CD4-positive, alpha-beta T cell treated with Interleukin-15 for 1 hour (primary cell): ENCODE data around the gene AKAP9.
"Not testable (repeated sequence)": the region's sequence is repeated elsewhere in the genome, so short reads cannot be mapped to it uniquely, and the experiment has no call there.

Source experiments
- DNase-seq: peaks from one replicate; pipeline ENCODE4 v3.0.0-alpha.2; 2020

The AKAP9 gene

DNA sequence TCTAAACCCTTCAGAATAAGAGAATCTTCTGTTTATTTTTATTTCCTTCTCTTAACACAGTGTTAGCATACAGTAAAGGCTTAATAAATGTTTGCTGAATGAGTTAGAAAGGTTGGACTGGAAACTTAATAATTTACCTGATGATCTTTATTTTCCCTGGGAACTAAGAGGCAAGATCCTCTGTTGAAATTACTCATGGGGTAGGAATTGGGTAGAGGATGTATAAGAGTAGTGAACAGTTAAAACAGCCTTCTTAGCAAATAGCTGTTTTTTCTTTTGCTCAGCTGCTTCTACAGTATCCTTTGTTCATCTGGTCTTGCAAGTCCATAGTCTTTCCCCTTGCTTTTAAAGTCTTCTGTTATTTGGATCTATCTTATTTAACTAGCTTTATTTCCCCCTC is 80.0 kb downstream of the AKAP9 start:
- DNase-seq = no peak

DNA sequence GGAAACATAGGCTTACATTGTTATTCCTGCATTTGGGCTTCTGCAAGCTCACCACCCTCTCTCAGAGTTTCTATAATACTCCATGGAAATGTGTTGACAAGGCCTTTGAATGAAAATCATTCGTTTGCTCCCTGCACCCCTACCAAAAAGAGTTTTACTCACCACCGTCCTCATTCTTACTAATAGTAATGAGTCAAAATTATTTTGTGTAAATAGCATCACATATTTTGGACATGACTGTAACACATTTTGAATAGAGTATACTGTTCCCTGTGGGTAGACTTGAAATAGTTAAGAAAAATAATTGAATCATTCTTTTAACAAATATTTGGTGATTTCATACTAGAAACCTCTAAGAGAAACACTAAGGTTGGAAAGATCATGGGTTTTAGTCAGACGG is 84.6 kb downstream of the AKAP9 start:
- DNase-seq = no peak

DNA sequence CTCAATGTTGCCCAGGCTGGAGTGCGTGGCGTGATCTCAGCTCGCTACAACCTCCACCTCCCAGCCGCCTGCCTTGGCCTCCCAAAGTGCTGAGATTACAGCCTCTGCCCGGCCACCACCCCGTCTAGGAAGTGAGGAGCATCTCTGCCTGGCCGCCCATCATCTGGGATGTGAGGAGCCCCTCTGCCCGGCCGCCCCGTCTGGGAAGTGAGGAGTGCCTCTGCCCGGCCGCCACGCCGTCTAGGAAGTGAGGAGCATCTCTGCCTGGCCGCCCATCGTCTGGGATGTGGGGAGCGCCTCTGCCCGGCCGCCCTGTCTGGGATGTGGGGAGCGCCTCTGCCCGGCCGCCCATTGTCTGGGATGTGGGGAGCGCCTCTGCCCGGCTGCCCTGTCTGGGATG is 86.0 kb downstream of the AKAP9 start:
- DNase-seq = not testable (repeated sequence)

DNA sequence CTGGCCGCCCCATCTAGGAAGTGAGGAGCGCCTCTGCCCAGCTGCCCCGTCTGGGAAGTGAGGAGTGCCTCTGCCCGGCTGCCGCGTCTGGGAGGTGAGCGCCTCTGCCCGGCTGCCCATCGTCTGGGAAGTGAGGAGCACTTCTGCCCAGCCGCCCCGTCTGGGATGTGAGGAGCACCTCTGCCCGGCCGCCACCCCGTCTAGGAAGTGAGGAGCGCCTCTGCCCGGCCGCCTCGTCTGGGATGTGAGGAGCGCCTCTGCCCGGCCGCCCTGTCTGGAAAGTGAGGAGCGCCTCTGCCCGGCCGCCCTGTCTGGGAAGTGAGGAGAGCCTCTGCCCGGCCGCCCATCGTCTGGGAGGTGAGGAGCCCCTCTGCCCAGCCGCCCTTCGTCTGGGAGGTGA is 86.5 kb downstream of the AKAP9 start:
- DNase-seq = not testable (repeated sequence)

DNA sequence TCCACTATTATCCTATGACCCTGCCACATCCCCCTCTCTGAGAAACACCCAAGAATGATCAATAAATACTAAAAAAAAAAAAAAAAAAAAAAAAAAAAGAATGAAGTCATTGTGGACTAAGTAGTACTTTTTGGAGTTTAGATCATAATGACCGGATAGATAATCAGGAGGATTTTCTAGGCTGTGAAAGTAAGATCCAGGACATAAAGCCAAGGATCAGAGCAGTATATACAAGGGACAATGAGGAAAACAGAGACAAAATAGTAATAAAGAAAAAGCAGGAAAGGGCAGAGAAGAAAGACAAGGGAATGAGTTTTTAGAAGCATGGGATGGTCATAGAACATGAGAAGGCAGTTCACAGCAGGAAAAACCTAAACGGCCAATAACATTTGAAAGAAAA is 87.6 kb downstream of the AKAP9 start:
- no peak for DNase-seq

DNA sequence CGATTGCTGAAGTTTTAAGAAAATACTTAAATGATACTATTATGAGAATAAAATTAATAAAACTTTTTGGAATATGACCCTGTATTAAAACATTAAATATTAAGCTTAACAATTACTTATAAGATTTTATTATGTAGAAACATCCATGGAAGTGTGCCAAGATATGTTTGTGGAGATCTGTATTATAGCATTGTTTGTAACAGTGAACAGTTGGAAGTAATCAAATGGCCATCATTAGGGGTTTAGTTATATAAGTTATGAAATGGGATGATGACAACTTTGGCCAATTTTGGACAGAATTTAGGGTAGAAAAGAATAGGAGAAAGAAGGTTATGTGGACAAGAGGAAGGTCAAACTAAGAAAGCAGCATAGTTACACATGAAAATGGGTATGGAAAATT is 88.0 kb downstream of the AKAP9 start:
- no peak for DNase-seq

DNA sequence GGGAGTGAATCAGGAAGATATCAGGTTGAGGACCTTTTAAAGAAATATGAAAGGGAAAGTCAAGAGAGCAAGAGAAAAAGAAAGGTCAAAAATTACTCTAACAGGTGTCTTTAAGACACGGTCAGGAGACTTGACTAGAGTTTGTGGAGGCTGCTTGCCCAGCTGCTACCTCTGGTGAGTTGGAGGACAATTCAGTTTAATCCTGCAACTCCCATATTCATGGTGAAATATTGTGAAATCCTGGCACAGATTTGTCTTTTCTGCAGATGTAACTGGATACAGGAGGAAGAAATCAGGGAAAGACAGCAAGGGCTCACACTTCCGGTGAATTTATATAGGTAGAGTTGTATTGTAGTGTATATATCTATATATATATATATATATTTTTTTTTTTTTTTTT is 93.5 kb downstream of the AKAP9 start:
- DNase-seq = no peak

DNA sequence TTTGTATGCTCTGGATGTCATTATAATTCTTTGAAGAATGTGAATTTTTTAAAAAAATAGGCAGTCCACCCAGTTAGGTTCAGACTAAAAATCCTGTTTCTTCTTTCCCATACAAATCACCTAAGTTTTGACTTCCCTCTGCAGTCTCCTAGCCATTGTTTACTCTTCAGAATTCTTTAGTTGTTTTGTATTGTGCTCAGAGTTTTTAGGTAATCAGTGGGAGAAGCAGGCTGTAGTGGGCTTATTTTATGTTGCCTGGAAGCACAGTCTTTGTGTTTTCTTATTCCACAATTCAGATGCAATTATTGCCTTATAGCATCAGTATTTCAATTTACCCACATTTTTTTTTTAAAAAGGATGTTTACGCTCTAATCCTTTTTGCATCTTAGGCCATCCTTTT is 94.9 kb downstream of the AKAP9 start:
- DNase-seq = no peak

DNA sequence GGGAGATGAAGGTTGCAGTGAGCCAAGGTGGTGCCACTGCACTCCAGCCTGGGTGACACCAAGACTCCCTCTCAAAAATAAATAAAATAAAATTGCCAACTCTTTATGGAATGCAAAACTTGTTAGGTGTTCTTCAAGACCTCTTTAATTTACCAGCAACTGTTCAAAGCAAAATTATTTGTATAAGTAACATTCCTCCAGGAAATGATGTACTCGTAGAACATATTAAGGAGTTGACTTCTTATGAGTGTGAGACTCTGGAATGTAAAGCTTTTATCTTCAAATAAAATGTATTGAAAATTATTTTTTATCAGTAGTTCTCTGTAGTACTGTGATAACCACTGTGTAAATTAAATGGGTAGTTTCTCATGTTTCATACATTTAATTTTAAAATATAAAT is 99.2 kb downstream of the AKAP9 start:
- DNase-seq = no peak

DNA sequence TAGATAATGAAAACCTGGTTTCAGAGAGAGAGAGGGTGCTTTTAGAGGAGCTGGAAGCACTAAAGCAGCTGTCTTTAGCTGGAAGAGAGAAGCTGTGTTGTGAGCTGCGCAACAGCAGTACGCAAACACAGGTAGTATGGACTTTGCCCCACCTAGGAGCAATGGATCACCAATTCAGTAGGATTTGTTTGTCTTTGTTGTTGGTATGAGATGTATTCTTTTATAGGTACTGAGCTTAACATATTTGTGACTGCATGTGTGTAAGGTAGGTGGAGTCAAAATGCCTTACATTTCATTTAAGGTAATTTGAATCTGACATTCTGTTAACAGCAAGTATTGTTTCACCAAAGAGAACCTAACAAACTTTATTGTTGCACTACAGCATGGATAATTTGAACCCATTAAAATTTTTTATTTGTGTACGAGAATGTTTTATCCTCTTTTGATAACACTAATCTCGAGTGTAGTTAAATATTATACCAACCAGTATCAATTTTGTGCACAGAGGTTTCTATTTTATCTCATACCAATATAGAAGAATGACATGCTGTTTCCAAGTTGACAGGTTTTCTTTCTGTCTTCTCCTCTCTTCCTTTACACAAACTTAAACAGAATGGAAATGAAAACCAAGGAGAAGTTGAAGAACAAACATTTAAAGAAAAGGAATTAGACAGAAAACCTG is 101.5 kb downstream of the AKAP9 start:
- no peak for DNase-seq

DNA sequence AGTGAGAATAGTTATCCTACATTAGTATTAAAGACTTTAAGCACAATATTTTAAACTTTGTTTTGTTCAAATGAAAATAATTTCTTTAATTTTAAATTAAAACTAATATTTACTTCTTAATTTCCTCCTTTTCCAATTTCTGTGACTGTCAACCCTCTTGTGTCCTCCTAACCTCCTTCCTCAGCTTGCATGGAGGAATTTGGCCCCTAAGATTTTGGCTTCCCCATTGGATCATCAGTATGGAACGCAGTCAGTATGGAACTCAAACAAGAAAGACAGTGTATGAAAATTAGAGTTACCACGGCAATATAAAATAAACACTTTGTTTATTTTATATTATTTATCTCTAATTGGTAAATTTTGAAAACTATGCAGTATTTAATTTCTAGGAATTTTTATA is 102.4 kb downstream of the AKAP9 start:
- no peak for DNase-seq

DNA sequence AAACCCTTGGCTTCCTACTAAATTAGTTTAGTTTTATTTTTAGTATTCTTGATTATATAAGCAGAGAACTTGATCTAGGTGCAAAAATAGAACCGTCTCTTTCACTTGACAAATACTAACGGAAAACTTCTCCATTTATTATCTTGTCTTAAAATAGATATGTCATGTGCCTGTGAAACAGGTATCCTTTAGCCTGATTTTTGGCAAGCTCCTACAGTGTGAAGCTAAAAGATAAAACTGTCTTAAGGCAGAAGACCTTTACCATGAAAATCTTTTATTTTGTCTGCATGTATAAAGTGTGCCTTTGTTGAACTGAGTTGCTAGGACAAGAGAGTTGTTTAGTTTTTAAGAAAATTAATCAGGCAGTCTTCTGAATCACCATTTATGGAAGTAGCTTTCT is 103.0 kb downstream of the AKAP9 start:
- no peak for DNase-seq

DNA sequence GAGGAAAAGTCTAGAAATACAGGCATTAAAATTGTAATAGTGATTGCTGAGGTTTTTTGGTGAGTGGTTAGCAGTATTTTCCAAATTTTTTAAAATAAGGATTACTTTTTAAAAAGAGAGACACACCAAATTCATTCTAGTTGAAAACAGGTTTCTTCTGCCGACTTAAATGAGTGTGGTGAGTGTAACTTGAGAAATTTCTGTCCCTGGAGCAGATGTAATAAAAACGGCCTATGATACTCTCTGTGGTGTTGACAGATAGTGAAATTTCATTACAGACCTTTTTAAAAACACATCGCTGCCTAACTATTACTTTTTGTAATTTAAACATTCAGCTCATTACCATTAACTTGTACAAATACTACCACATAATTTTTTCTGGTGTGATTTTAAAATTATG is 103.5 kb downstream of the AKAP9 start:
- DNase-seq = no peak

DNA sequence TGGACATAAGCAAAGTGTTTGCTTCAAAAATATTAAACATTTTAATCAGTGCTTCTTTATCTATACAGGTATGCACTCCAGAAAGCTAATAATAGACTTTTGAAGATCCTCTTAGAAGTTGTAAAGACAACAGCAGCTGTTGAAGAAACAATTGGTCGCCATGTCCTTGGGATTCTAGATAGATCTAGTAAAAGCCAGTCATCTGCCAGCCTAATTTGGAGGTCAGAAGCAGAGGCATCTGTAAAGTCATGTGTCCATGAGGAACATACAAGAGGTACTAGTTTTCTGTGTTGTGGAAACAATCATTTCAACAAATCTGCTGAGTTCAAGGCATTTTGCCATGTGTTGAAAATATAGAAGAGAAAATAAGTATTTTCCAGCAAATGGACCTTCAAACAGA is 104.3 kb downstream of the AKAP9 start:
- DNase-seq = no peak

DNA sequence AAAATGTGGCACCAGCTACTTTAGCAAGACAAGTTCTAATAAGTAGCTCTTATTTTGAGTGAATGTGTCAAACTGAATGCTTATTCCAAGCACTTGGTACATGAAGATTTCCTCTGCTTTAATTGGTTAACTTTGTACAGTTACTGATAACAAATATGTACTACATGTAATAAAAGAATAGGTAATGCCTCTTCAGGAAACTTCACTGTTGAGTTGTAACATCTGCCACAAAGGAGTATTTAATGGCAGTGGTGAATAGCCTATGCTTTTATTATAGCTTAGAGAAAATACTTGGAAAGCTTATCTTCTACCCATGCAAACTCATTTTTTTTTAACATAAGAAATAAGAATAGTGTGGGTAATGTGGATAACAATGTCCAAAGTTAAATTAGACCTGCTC is 111.0 kb downstream of the AKAP9 start:
- no peak for DNase-seq

DNA sequence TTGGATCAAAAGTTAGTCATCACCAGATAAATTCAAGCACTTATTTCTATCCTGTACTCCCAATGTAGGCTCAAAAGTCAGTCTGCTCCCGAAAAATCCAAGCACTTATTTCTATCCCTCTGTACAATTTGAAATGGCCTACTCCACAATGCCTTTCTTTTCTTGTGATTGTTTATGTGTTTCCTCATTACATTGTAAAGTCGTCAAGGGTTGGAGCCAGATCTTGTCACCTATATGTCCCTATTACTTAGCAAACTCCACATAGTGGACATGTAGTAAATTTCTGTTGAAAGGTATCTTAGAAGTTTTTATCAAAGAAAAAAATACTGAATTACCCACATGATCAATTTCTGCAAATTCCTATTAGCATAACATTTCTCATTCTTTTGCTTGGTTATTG is 111.5 kb downstream of the AKAP9 start:
- no peak for DNase-seq

DNA sequence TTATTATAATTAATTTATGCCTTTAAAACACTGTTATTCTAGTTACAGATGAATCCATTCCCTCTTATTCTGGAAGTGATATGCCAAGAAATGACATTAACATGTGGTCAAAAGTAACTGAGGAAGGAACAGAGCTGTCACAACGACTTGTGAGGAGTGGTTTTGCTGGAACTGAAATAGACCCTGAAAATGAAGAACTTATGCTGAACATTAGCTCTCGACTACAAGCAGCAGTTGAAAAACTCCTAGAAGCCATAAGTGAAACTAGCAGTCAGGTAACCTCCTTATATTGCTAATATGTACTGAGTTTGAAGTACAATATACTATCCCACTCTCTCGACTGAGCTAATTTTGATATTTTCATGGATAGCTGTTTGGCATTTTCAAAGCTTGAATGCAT is 112.0 kb downstream of the AKAP9 start:
- no peak for DNase-seq

DNA sequence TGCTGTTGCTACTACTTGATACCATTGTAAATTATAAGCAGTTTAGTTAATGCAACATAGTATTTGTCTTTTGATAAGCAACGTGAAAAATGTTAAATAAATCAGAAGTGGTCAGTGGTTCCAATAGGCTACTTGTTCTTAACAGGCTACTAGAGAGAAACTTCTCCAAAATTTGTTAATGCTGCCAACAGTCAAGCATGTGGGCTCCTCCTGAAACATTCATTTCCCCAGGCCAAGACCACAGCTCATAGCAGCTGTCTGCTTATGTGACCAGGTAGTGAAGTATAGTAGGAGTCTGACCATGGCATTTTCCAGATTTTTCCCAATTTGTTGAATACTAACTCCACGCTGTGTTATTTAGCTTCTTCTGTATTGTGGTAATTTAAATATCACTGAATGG is 112.7 kb downstream of the AKAP9 start:
- DNase-seq = no peak

DNA sequence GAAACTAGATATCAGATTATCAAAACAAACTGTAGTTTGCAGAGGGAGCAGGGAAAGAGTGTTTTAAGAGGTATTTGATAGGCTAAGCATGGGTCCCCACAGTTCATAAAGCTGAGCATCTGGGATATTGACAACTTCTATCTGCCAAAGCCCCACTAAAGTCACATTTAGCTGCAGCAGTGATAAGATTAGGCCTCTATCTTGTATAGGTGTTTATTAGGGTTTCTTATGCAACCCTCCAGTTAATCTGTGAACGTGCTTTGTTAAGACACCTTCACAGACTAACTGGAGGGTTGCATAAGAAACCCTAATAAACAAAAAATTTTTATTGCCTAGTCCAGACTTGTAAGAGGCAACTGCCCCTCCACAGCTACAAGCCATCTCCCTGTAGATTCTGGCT is 115.6 kb downstream of the AKAP9 start:
- no peak for DNase-seq

DNA sequence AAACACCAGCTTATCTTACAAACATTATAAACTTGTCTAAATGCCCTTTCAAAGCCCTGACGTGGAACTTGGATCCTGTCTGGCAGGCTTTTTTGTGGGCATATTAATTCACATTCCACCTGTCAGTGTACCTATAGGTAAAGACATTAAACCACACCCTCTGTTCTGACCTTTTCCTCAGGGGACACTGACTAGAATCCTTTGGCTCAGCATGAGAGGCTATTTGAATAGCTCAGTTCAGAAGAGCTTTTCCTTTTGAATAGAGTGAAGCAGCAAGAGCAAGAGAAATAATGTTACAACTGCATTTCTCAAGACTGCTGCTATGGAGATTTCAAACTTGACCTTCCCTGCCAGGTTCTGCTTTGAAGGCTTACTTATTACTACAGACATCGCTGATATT is 116.7 kb downstream of the AKAP9 start:
- DNase-seq = no peak

DNA sequence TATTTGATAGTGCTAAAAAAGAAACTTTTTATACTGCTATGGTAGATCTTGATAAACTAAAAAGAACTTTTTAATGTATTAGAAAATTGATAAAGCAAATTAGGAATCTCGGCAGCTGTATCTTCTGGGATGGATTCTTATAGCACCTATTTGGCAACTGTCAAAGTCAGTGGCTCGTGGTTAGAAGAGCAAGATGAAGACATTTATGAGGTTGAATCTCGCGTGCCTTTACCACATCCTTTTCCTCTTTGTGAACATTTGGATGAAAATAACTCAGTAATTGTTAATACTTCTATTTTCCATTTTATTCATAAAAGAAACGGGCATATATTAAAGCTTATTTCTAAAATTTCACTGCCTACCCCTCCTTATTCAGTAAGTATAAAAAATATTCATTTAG is 117.4 kb downstream of the AKAP9 start:
- DNase-seq = no peak

DNA sequence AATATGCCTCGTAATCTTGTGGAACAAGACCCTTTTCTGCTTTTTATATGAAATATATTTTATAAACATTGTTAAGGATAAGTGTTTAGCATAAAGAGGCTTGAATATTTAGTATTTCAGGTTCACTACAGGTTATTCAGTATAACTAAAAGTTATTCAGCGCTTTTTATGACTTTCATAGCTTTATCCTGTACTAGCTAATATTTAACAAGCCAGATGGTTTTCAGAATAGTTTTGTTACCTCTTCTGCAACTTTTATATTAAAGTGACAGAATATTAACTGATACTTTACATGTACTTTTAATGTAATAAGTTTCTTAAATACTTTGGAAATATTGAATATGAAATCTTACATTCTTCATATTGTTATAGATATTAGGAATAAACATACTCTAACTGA is 118.2 kb downstream of the AKAP9 start:
- no peak for DNase-seq

DNA sequence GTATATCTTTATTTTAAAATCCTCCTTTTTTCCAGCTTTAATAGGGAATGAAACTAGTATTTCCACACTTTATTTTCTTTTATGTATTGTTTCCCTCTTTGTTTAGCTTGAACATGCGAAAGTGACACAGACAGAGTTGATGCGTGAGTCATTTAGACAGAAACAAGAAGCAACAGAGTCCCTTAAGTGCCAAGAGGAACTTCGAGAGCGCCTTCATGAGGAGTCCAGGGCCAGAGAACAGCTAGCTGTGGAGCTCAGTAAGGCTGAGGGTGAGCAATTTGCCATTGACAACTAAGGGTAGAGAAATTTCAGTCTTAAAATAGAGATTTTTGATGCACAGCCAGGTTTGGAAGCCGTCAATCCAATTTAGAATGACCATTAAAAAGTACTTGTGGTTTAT is 120.5 kb downstream of the AKAP9 start:
- no peak for DNase-seq

DNA sequence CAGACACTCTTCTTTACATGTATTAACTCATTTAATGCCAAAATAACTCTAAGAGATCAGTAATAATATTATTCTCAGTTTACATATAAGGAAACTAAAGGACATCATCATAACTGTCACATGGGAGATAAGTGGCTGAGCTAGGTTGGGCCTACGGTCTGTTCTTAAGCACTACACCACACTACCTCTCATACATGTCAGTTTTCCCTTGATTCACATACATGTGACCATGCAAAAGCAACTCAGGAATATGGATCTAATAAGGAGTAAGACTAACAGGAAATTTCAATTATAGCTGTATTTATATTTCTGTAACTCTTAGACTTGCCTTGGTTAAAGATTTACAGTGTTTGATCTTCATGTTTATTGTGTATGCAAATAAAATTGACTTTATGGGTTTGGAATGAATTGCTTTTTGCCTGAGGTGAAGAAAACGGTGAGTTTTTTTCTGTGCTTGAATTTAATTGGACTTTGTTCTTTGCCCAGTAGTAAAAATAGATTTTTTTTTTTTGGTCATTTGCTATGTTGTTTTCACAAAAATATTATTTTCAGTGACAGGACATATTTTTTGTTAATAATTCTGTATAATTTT is 123.9 kb downstream of the AKAP9 start:
- DNase-seq = no peak

DNA sequence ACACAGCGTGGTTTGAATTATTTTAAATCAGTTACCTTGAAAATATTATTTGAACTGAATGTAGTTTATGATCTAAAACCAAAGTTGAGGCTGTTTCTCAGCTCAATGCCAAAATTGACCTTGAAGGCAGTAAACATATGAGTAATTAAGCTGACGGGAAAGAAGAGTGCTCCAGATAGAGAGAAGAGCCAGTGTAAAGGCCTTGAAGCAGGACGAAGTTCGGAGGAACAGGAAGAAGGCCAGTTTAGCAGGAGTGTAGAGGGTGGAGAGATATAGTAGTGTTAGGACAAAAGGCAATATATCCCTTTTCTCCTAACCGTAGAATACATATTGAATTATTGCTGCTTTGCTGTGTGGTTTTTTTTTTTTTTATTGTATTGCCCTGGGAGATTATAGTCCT is 130.4 kb downstream of the AKAP9 start:
- no peak for DNase-seq
